IPS-18a (cell line): ENCODE measurements around the gene SEC23A.
"Not testable (repeated sequence)": the region's sequence is repeated elsewhere in the genome, so short reads cannot be mapped to it uniquely, and the experiment has no call there.

Source experiments
- H3K27ac ChIP-seq: one replicate; pipeline ENCODE4 v1.5.1; 2013; ENCODE audit warnings: low read length
- H3K27me3 ChIP-seq: one replicate; pipeline ENCODE4 v1.6.1; 2013; ENCODE audit warnings: mild to moderate bottlenecking, low read length; ENCODE audit not compliant: control insufficient read depth, insufficient read depth
- H3K36me3 ChIP-seq: one replicate; pipeline ENCODE4 v1.6.1; 2013; ENCODE audit warnings: low read depth, low read length; ENCODE audit not compliant: control insufficient read depth
- H3K4me1 ChIP-seq: one replicate; pipeline ENCODE4 v1.6.1; 2013; ENCODE audit warnings: low read depth, low read length; ENCODE audit not compliant: control insufficient read depth
- H3K4me3 ChIP-seq: one replicate; pipeline ENCODE4 v1.5.1; 2013; ENCODE audit warnings: low read length
- H3K9ac ChIP-seq: one replicate; pipeline ENCODE4 v1.6.1; 2013; ENCODE audit warnings: mild to moderate bottlenecking, low read length, moderate library complexity
- H3K9me3 ChIP-seq: one replicate; pipeline ENCODE4 v1.6.1; 2013; ENCODE audit warnings: low read depth, low read length; ENCODE audit not compliant: control insufficient read depth

Gene SEC23A

GRCh38 chr14:39102969-39103957, at the start of gene SEC23A:
Gene SEC23A, minus strand, starts transcription at chr14:39103235. Its CDS starts 7,117 bp downstream, at chr14:39096118.
- peaks cover 3% of the 10 kb centered on the region for H3K4me1 ChIP-seq
- H3K27me3 ChIP-seq, result no peaks in the 10 kb centered on the region
- H3K9me3 ChIP-seq, result no peaks in the 10 kb centered on the region
- H3K36me3 ChIP-seq, result no peaks in the 10 kb centered on the region
- H3K4me3 ChIP-seq, result peak within 1 kb of the TSS; percentile 98
- peak within 1 kb of the TSS; percentile 81 for H3K9ac ChIP-seq
- no peak within 1 kb of the TSS for H3K27ac ChIP-seq

GRCh38 chr14:39145266-39145966, 42.4 kb upstream of the SEC23A start:
- Histone ChIP-seq H3K27me3 (no peaks in the 10 kb centered on the region), H3K4me3 (no peak overlapping the region), H3K36me3 (peaks cover 9% of the 10 kb centered on the region), H3K27ac (no peak overlapping the region), H3K4me1 (no peaks in the 10 kb centered on the region), H3K9ac (no peak overlapping the region), H3K9me3 (no peaks in the 10 kb centered on the region)

- H3K27ac ChIP-seq, H3K4me1 ChIP-seq, H3K27me3 ChIP-seq, H3K36me3 ChIP-seq, H3K9me3 ChIP-seq, H3K9ac ChIP-seq, H3K4me3 ChIP-seq: not testable (repeated sequence)
Measured at GRCh38 chr14:39143226-39143625, 40.2 kb upstream of the SEC23A start.

- H3K4me1 ChIP-seq, H3K4me3 ChIP-seq, H3K9ac ChIP-seq, H3K9me3 ChIP-seq, H3K27ac ChIP-seq, H3K27me3 ChIP-seq: not testable (repeated sequence)
- peaks cover 16% of the 10 kb centered on the region for H3K36me3 ChIP-seq
Measured at GRCh38 chr14:39141623-39142022, 38.6 kb upstream of the SEC23A start.

GRCh38 chr14:39140170-39140569, 37.1 kb upstream of the SEC23A start:
- Histone ChIP-seq H3K9ac (no peak overlapping the region), H3K4me3 (no peak overlapping the region), H3K27me3 (no peaks in the 10 kb centered on the region), H3K4me1 (no peaks in the 10 kb centered on the region), H3K27ac (no peak overlapping the region), H3K36me3 (peaks cover 27% of the 10 kb centered on the region), H3K9me3 (no peaks in the 10 kb centered on the region)

GRCh38 chr14:39138440-39138839, 35.4 kb upstream of the SEC23A start:
- Histone ChIP-seq H3K9ac (no peak overlapping the region), H3K4me1 (no peaks in the 10 kb centered on the region), H3K36me3 (peaks cover 43% of the 10 kb centered on the region), H3K27ac (no peak overlapping the region), H3K9me3 (no peaks in the 10 kb centered on the region), H3K27me3 (no peaks in the 10 kb centered on the region), H3K4me3 (no peak overlapping the region)

GRCh38 chr14:39137835-39138234, 34.8 kb upstream of the SEC23A start:
- H3K36me3 ChIP-seq, result peaks cover 43% of the 10 kb centered on the region
- H3K4me1 ChIP-seq, H3K9me3 ChIP-seq, H3K9ac ChIP-seq, H3K27ac ChIP-seq, H3K27me3 ChIP-seq, H3K4me3 ChIP-seq: not testable (repeated sequence)

- Histone ChIP-seq H3K27me3 (no peaks in the 10 kb centered on the region), H3K4me3 (no peak overlapping the region), H3K27ac (no peak overlapping the region), H3K36me3 (peaks cover 58% of the 10 kb centered on the region), H3K9ac (no peak overlapping the region), H3K4me1 (no peaks in the 10 kb centered on the region), H3K9me3 (no peaks in the 10 kb centered on the region)
Measured at GRCh38 chr14:39122330-39123138, 19.5 kb upstream of the SEC23A start.

GRCh38 chr14:39114073-39114838, 11.2 kb upstream of the SEC23A start, which contains the start of gene GEMIN2:
Gene GEMIN2, plus strand, starts transcription at chr14:39114323. Its CDS starts 16 bp downstream, at chr14:39114339.
- Histone ChIP-seq H3K9ac (peak within 1 kb of the TSS; percentile 63), H3K27ac (peak within 1 kb of the TSS; percentile 53), H3K4me1 (peaks cover 11% of the 10 kb centered on the region)

GRCh38 chr14:39113685-39114072, 10.6 kb upstream of the SEC23A start:
- Histone ChIP-seq H3K27me3 (no peaks in the 10 kb centered on the region), H3K9me3 (no peaks in the 10 kb centered on the region), H3K27ac (peak overlapping the region; percentile 53), H3K4me3 (peak overlapping the region; percentile 96), H3K36me3 (peaks cover 7% of the 10 kb centered on the region), H3K9ac (peak overlapping the region; percentile 63), H3K4me1 (peaks cover 11% of the 10 kb centered on the region)

More at GRCh38 chr14:39114073-39114838, 11.2 kb upstream of the SEC23A start, which contains the start of gene GEMIN2:
- Histone ChIP-seq H3K4me3 (peak within 1 kb of the TSS; percentile 96), H3K36me3 (peaks cover 12% of the 10 kb centered on the region), H3K9me3 (no peaks in the 10 kb centered on the region), H3K27me3 (no peaks in the 10 kb centered on the region)
